Cardiac fibroblast (primary cell): ENCODE results near the gene MACF1.

Source experiments
- DNase-seq, 2 donors: peaks; one replicate each; pipeline versions ENCODE4 v3.0.0 to v3.0.0-alpha.2; 2010; ENCODE audit warnings: low read depth in 2 of 2
- H3K4me3 ChIP-seq, 2 donors: replicated peaks in 1 of 2; 1 replicate in 1 of 2; 2 replicates in 1 of 2; pipeline ENCODE4 v1.5.1; 2011; ENCODE audit warnings: low read depth in 2 of 2, low read length in 2 of 2, mild to moderate bottlenecking in 2 of 2, moderate library complexity in 1 of 2
- CTCF ChIP-seq: IDR thresholded peaks from one replicate; pipeline ENCODE4 v1.5.1; 2011; ENCODE audit warnings: low read depth, mild to moderate bottlenecking, low read length, inconsistent platforms

MACF1 gene

DNA sequence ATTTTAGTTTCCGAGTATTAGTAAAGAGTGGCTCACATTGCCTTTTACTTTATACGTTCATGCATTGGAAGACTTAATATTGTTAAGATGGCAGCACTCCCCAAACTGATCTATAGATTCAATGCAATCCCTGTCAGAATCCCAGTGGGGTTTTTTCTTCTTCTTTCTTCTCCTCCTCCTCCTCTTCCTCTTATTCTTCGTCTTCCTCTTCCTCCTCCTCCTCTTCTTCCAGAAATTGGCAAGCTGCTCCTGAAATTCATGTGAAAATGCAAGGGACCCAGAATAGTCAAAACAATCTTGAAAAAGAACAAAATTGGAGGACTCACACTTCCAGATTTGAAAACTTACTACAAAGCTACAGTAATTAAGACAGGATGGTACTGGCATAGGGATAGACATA lies 23.2 kb upstream of the MACF1 start:
- DNase-seq = no peak
- no peak for TF ChIP-seq CTCF
- H3K4me3 ChIP-seq = no peak overlapping the region

DNA sequence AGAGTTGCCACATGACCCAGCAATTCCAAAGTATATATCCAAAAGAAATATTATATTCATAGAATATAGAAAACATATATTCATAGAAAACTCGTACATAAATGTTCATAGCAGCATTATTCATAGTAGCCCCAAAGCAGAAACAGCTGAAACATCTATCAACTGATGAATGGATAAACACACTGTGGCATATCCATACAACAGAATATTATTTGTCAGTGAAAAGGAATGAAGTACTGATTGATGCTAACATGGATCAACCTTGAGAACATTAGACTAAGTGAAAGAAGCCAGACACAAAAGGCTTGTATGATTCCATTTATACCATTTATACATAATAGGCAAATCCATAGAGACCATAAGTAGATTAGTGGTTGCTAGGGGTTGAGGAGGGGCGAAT lies 21.7 kb upstream of the MACF1 start:
- no peak for DNase-seq
- TF ChIP-seq CTCF = no peak
- no peak overlapping the region for H3K4me3 ChIP-seq

- peak; percentile 64 to 87 for DNase-seq
- peak; percentile 37 for TF ChIP-seq CTCF
- no peak overlapping the region for H3K4me3 ChIP-seq
Measured at GRCh38 chr1:39183503-39184353, 20.8 kb upstream of the MACF1 start.

DNA sequence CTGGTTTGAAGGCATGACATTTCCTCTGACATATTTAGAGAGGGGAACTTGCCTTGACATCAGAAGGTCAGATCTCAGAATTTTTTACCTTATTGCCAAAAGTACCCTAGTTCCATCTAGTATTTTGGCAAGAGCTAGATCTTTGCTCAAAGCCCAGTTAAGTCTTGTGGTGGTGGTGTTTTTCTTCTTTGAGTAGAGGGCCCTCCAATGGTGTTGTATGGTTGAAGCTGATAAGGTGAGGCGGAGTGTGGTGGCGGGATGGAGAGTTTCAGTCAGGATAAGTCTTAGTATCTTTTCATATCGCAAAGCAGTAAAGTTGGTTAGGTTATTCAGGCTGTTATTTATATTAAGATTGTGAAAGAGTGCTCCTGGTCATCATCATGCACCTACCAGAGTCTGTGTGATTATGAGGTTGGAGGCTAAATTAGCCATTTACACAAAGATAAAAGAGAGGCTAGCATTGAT lies 20.1 kb upstream of the MACF1 start:
- H3K4me3 ChIP-seq = no peak overlapping the region
- DNase-seq = no peak
- TF ChIP-seq CTCF = no peak

GRCh38 chr1:39187275-39188046 lies 17.0 kb upstream of the MACF1 start:
- H3K4me3 ChIP-seq = no peak overlapping the region
- no peak for TF ChIP-seq CTCF
- no peak for DNase-seq

DNA sequence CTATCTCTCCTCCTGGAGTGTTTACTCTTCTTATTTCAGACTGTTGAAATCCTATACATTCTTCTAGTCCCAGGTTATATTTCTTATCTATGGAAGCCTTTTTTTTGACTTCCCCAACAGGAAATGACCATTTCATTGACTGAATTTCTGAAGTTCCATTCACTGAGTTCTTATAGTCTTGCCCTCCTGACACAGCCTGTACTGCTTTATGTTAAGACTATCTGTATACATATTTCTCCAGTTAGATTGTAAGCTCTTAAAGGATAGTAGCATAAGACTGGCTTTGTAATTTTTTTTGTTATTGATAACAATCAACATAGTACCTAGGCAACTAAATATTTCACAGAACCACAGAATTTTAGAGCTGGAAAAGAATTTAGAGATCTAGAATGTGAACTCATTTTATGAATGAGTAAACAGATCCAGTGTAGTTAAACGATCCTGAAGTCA lies 14.9 kb upstream of the MACF1 start:
- H3K4me3 ChIP-seq = no peak overlapping the region
- no peak for TF ChIP-seq CTCF
- DNase-seq = peak; percentile 62 to 69
